Mucosa of gallbladder (tissue), 1 donor: ENCODE measurements around the gene FAM98C. TPM values are rescaled to one million over a fixed set of nuclear protein-coding genes. Genes with fewer than 3 reads are reported as not detected.
"Not testable (repeated sequence)": the region's sequence is repeated elsewhere in the genome, so short reads cannot be mapped to it uniquely, and the experiment has no call there.

Experiments used
- DNase-seq: peaks from one replicate; pipeline ENCODE4 v3.0.0-alpha.2; 2020; ENCODE audit warnings: low spot score
- total RNA-seq: library from RNA; stranded (reverse); gene quantifications from one replicate; pipeline ENCODE4 v1.2.1, GENCODE V29; 2021
- donor health status: DM: no; HTN: no; CAD: no.

The FAM98C gene
- total RNA-seq, 1 donor from 2014 or later, result 35.2 TPM

DNA sequence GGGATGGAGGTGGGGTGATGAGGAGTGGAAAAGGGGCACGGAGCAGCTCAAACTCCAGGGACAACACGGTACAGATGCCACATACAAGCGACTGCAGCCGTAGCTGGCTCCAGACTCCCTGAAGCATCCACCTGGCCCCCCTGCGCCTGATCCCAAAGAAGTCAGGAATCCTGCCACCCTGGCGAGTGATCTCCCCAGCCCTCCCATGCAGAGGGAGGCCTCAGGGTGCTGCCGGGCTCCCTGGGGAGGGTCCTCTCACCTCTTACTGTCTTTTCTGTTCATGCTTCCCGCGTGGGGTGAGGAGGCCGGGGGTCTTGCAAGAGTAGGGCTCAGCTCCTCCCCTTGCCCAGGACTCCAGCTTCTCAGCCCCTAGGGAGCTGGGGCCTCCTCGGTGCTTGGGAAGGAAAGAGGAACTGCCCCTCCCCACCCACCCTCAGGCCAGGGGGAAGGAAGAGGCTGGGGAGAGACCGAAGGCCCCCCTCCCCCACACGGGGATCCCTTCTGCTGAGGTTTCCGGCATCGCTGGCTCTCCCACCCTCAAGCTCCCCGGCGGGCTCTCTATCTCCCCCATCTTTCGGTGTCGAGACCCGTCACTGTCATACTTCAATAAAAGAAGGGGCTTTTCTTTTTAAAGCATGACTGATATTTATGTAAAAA, 23.0 kb downstream of the FAM98C start, which contains the start of gene RASGRP4:
Gene RASGRP4 (minus strand): TSS at position 410 of the 657 bp plus-strand sequence. CDS start 128 bp downstream, at position 282.
- no peak for DNase-seq

DNA sequence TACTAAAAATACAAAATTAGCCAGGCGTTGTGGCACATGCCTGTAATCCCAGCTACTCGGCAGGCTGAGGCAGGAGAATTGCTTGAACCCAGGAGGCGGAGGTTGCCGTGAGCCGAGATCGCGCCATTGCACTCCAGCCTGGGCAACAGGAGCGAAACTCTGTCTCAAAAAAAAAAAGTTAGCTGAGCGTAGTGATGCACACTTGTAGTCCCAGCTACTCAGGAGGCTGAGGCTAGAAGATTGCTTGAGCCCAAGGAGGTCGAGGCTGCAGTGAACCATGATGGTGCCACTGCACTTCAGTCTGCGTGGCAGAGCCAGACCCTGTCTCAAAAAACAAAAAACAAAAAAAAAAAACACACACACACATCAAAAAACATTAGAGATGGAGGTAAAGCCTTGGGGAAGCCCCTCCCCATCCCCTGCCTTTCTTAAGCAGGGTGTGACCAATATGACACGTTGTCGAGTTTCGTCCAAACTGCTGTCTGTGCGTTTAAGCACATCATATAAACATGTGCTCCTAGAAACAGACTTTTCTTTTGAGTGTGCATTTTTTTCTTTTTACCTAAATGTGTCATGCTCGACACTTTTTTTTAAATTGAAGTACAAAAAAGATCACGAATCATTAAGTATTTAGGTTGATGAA, 24.3 kb downstream of the FAM98C start:
- not testable (repeated sequence) for DNase-seq

DNA sequence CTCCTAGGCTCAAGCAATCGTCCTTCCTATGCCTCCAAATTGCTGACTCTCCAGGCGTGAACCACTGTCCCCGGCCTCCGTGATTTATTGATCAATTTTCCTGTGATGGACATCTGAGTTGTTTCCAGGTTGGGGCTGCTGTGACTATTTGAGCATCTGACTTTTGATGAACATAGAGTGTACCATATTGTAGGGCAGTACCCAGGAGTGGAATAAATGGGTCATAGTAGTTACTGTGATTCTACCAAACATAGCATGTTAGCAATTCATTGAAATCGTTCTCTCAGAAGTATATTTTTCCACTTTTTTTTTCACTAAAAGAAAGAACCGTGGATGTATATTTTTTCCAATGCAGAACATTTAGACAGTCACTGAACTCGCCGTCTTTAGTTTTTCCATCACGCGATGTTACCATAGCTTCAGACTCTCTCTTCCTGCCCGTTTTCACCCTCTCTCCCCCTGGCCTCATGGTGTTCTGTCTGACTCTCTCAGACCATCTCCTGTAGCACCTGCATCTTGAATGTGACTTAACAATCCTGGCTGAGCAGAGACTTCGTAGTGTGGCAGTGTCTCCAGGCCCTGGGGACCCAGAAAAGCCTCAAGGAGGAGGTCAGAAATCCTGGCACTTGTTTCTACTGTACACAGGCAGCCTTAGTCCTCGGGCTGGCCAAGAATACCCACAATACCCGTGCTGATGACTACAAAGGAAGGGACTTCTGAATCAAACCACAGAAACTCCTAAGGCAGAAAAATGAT, 26.3 kb downstream of the FAM98C start:
- no peak for DNase-seq

DNA sequence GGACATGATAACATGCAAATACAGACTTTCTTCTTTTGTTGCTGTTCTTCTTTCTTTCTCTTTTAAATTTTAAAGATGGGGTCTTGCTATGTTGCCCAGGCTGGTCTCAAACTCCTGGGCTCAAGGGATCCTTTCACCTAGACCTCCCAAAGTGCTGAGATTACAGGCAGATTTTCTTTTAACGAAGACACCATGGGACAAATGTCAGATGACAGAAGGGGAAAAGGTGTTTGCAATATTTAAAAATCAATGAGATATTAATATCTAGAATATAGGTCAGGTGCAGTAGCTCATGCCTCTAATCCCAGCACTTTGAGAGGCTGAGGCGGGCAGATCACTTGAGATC, 26.9 kb downstream of the FAM98C start:
- no peak for DNase-seq

DNA sequence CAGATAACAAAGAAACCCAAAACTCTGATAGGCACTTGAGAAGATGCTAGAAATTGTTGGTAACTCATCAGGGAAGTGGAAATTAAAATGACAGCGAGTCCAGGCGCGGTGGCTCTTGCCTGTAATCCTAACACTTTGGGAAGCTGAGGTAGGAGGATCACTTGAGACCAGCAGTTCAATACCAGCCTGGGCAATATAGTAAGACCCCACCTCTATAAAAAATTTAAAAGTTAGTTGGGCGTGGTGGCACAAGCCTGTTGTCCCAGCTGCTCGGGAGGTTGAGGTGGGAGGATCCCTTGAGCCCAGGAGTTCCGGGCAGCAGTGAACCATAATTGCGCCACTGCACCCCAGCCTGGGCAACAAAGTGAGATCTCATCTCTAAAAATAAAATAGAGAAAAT, 28.0 kb downstream of the FAM98C start:
- no peak for DNase-seq

GRCh38 chr19:38433268-38433733, 30.4 kb downstream of the FAM98C start, which contains the start of gene RYR1:
RYR1 (plus strand) TSS chr19:38433691; CDS start chr19:38433830, 139 bp downstream.
- DNase-seq, result peak; percentile 19

DNA sequence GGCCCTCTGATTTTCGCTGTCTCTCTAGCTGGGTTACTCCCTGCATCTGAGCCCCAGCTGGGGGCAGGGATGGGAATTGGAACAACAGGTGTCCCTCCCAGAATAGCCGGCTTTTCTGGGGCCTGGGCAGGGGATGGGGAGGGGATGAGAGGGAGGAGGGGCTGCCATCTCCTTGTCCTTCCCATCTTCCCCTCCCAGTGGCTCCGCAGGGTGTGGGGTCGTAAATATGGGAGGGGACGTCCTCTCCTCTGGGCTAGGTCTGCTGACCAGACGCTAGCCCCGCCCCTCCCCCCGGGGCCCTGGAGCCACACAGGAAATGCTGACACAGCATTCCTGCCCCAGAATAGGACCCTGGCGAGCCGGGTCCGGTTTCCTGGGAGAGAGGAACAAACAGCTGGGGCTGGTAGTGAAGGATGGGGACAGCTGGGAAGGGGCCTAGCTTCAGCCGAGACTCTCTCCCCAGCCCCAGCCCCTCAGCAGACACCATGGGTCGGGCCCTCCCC, 31.7 kb downstream of the FAM98C start:
- peak; percentile 28 for DNase-seq

- DNase-seq, result no peak
These were observed 34.4 kb downstream of the FAM98C start for GRCh38 chr19:38437295-38437694.

GRCh38 chr19:38437917-38438316, 35.0 kb downstream of the FAM98C start:
- DNase-seq, result no peak

DNA sequence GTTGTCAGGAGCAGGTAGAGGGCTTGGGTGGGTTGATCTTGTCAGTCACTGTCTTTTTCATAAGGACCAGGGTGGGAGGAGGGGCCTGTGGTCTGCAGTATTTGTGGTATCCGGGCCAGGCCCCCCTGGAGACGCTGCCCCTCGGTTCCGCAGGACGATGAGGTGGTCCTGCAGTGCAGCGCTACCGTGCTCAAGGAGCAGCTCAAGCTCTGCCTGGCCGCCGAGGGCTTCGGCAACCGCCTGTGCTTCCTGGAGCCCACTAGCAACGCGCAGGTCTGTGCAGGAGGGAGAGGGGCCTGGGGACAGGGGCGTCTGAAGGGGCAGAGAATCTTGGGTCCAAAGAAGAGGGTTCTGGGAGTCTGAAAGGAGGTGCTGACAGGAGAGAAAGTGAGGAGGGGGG, 37.7 kb downstream of the FAM98C start:
- no peak for DNase-seq

GRCh38 chr19:38441657-38442348, 38.9 kb downstream of the FAM98C start:
- DNase-seq, result no peak

DNA sequence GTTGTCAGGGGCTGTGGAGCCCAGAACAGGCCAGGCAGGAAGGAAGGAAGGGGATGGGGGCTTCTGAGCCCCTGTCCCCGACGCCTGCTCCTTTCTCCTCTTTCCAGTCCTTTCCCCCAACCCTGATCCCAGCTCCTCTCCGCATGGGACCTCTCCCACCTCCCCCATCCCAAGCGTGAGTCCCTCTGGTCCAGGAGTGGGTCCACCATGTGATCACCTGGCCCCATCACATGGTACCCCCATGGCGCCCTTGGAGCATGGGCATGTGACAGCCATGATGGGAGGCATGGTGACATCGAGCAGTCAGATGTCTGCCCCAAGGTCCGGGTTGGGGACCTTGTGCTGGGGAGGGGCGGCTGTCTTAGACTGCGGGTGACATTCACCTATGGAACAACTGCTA, 39.8 kb downstream of the FAM98C start:
- no peak for DNase-seq

DNA sequence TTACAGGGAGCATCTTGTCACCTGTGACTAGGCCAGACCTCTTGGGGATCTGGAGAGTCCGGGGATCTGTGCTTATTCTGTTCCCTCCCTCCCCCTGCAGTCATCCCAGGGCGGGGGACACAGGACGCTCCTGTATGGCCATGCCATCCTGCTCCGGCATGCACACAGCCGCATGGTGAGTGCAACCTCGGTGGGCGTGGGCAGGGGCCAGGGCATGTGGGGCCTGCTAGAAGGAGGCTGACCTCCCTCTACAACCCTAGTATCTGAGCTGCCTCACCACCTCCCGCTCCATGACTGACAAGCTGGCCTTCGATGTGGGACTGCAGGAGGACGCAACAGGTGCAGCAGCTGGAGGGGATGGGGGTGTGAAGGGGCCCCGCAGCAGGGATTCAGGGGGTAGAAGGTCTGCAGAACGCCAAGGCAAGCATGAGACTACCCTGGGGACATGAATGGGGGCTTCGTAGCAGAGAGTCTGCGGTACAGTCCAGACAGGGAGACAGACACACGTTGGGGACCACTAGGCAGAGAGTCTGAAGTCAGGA, 40.6 kb downstream of the FAM98C start:
- DNase-seq, result no peak

GRCh38 chr19:38444026-38444425, 41.1 kb downstream of the FAM98C start:
- DNase-seq, result no peak

- no peak for DNase-seq
These were observed 42.5 kb downstream of the FAM98C start for GRCh38 chr19:38445362-38445761.

GRCh38 chr19:38448225-38448624, 45.3 kb downstream of the FAM98C start:
- no peak for DNase-seq

DNA sequence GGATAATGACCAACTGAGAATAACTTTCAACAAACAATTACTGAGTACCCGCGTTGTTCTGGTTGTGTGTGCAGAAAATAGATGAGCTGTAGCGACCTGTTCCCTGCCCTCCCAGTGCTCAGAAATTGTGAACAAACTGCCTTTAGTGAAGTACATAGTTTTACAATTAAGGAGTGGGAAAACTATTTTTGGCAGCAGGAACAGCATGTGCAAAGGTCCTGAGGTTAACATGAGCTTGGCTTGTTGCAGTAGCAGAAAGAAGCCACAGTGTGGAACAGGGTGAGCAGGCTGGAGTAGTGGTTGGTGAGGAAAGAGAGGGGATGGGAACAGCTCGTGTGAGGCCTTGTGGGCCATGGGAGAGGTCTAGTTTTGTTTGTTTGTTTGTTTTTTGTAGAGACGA, 46.6 kb downstream of the FAM98C start:
- DNase-seq, result no peak

- DNase-seq, result no peak
These were observed 48.1 kb downstream of the FAM98C start for GRCh38 chr19:38451036-38451435.

DNA sequence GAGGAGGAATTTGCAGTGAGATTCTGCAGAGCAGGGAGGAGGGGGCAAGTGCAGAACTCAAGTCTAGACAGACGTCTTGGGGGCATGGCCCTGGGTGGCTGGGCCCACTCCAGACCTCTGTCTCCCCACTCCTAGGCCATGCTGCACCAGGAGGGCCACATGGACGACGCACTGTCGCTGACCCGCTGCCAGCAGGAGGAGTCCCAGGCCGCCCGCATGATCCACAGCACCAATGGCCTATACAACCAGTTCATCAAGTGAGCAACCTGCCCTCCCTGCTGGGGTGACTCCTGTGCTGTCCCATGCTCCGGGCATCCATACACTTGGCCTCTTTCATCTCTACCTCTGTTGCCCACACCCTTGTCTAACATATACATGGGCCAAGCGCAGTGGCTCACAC, 48.7 kb downstream of the FAM98C start:
- DNase-seq, result no peak

DNA sequence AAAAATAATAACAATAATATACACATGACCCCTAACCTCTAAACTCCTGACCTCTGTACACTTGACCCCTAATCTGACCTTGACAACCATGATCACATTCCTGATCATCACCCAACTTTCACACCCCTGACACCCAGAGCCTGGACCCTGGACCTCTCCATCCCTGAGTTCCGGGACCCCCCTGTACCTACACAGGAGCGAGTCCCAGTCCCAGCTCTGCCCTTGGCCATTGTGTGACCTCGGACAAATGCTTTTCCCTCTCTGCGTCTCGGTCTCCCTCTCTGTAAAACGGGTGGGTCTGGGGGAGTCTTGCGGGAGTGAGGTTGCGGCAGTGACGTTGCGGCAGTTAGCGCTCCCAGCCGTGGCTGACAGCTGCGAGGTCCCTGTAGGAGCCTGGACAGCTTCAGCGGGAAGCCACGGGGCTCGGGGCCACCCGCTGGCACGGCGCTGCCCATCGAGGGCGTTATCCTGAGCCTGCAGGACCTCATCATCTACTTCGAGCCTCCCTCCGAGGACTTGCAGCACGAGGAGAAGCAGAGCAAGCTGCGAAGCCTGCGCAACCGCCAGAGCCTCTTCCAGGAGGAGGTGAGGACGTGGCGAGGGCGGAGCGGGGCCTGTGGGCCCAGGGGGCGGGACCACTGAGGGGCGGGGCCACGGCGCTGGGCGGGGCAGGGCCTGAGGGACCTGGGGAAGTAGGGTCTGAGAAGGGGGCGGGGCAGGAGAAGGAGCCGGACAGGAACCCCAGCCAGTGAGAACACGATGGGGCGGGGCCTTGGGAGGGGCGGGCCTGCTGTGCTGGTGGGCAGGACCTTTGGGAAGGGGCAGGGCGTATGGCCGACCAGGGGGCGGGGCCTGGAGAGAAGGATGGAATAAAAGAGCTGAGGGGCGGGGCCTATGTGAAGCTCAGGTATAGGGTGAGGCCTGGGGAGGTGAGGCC, 49.8 kb downstream of the FAM98C start:
- no peak for DNase-seq
